Thymus (tissue), 11 donors: ENCODE data around the gene UGT1A6. TPM values are rescaled to one million over a fixed set of nuclear protein-coding genes. Genes with fewer than 3 reads are reported as not detected.

Experiments used
- DNase-seq, 9 donors: peaks; one replicate each; pipeline ENCODE4 v3.0.0-alpha.2; 2013; ENCODE audit warnings: low spot score in 9 of 9, low read depth in 6 of 9, missing footprints in 1 of 9
- H3K27ac ChIP-seq, 2 donors: one replicate each; pipeline ENCODE4 v1.5.1; 2013; ENCODE audit warnings: control low read depth in 1 of 2, low read depth in 1 of 2, low read length in 1 of 2, mild to moderate bottlenecking in 1 of 2, moderate library complexity in 1 of 2
- H3K27me3 ChIP-seq, 2 donors: one replicate each; pipeline ENCODE4 v1.5.1; 2013; ENCODE audit warnings: low read length in 1 of 2; ENCODE audit not compliant: control insufficient read depth in 2 of 2, insufficient read depth in 1 of 2
- H3K36me3 ChIP-seq, 2 donors: one replicate each; pipeline ENCODE4 v1.5.1; 2013; ENCODE audit warnings: low read length in 1 of 2, mild to moderate bottlenecking in 1 of 2, moderate library complexity in 1 of 2; ENCODE audit not compliant: control insufficient read depth in 2 of 2, insufficient read depth in 2 of 2
- H3K4me1 ChIP-seq, 2 donors: one replicate each; pipeline ENCODE4 v1.5.1; 2013; ENCODE audit warnings: low read length in 2 of 2; ENCODE audit not compliant: control insufficient read depth in 2 of 2, insufficient read depth in 2 of 2
- H3K4me3 ChIP-seq, 2 donors: one replicate each; pipeline ENCODE4 v1.5.1; 2013; ENCODE audit warnings: low read length in 2 of 2, control low read depth in 1 of 2, mild to moderate bottlenecking in 1 of 2
- H3K9me3 ChIP-seq, 2 donors: one replicate each; pipeline ENCODE4 v1.5.1; 2013; ENCODE audit warnings: low read length in 1 of 2, mild to moderate bottlenecking in 1 of 2; ENCODE audit not compliant: control insufficient read depth in 2 of 2, insufficient read depth in 1 of 2
- WGBS: extraction: QIAGEN DNeasy Blood & Tissue Kit; methylation state at CpG from one replicate; pipeline ENCODE4 v1.1.7; 2013; 5-methylcytosine and 5-hydroxymethylcytosine counted together
- polyA plus RNA-seq: library from polyadenylated mRNA; stranded (reverse); fragments of 200-250 nt; gene quantifications from one replicate; pipeline ENCODE4 v1.2.3, GENCODE V29; 2013
- total RNA-seq: library from RNA; stranded (reverse); fragments of 120-200 nt; gene quantifications from one replicate; pipeline ENCODE4 v1.2.4, GENCODE V29; 2013
- donor health status: healthy.

The UGT1A6 gene
- total and polyA plus RNA-seq, 2 donors = 1.1 to 4.5 TPM

DNA sequence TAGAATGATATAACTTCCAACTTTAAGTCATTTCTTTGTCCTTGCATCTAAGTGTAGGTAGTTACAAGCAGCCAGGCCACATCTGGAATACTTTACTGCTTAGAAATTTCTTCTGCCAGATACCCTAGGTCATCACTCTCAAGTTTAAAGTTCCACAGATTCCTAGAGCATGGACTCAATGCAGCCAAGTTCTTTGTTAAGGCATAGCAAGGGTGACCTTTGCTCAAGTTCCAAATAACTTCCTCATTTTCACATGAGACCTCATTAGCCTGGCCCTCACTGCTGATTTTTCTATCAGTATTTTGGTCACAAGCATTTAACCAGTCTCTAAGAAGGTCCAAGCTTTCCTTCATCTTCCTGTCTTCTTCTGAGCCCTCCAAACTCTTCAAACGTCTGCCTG, 28.8 kb upstream of the UGT1A6 start:
- Histone ChIP-seq H3K27ac (no peak overlapping the region), H3K4me1 (no peaks in the 10 kb centered on the region), H3K36me3 (no peaks in the 10 kb centered on the region), H3K4me3 (no peak overlapping the region), H3K27me3 (no peaks in the 10 kb centered on the region), H3K9me3 (no peaks in the 10 kb centered on the region)
- DNase-seq = no peak
- WGBS = 85% methylated on average over 1 of the region's 1 CpG

DNA sequence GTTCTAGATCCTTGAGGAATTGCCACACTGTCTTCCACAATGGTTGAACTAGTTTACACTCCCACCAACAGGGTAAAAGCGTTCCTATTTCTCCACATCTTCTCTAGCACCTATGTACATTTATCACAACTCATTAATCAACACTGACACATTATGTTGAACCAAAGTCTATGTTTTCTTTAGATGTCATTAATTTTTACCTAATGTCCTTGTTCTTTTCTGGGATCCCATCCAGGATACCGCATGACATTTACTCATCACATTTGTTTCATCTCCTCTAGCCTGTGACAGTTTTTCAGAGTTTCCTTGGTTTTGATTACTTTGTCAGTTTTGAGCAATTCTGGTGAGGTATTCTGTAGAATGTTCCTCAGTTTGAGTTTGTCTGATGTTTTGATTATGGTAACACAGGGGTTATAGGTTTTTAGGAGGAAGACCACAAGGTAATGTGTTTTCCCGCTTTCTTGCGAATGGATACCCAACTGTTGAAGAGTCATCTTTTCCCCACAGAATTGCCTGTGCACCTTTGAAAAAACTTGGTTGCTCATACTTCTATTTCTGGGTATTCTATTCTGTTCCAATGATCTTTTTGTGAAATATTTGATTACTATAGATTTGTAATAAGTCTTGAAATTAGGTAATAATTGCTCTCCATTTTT, 24.0 kb upstream of the UGT1A6 start:
- WGBS = 97% methylated on average over 4 of the region's 4 CpGs

DNA sequence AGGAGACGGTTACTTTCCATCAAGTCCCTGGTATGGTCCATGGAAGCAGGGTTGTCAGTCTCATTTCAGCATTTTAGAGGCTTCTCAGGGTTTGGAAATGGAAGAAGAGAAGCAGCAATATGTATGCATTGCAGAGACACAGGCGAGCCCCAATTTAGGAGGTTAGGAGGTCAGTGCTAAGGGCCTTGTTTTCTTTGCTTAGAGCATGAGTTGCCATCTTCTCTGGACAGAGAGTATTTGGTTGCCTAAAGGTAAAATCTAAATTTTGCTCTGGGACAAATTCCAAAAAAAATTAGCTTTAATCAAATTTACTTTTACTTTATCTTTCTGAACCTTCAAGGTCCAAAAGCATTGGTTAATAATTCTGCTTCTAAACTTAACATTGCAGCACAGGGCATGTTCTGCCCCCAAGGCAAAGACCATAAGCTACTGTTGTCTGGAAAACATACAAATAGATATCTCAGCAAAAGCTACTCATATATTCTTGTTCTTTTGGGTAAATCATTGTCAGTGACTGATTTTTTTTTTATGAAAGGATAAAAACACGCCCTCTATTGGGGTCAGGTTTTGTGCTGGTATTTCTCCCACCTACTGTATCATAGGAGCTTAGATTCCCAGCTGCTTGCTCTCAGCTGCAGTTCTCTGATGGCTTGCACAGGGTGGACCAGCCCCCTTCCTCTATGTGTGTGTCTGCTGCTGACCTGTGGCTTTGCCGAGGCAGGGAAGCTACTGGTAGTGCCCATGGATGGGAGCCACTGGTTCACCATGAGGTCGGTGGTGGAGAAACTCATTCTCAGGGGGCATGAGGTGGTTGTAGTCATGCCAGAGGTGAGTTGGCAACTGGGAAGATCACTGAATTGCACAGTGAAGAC, 21.2 kb upstream of the UGT1A6 start, which contains the start of gene UGT1A9:
TSS of gene UGT1A9 (plus strand) at position 609 of the 872 bp plus-strand sequence. CDS start at position 646, 37 bp downstream.
- no peaks in the 10 kb centered on the region for H3K4me1 ChIP-seq
- 96% methylated on average over 5 of the region's 5 CpGs for WGBS
- no peaks in the 10 kb centered on the region for H3K9me3 ChIP-seq
- H3K27me3 ChIP-seq = no peaks in the 10 kb centered on the region
- no peaks in the 10 kb centered on the region for H3K36me3 ChIP-seq
- H3K4me3 ChIP-seq = no peak within 1 kb of the TSS
- no peak within 1 kb of the TSS for H3K27ac ChIP-seq
- DNase-seq = no peak

More for the DNA sequence above, 24.0 kb upstream of the UGT1A6 start:
- Histone ChIP-seq H3K27me3 (no peaks in the 10 kb centered on the region), H3K27ac (peak overlapping the region in 1 of 2 donors; percentile 4), H3K4me3 (no peak overlapping the region), H3K4me1 (no peaks in the 10 kb centered on the region), H3K9me3 (no peaks in the 10 kb centered on the region), H3K36me3 (no peaks in the 10 kb centered on the region)
- DNase-seq = no peak

DNA sequence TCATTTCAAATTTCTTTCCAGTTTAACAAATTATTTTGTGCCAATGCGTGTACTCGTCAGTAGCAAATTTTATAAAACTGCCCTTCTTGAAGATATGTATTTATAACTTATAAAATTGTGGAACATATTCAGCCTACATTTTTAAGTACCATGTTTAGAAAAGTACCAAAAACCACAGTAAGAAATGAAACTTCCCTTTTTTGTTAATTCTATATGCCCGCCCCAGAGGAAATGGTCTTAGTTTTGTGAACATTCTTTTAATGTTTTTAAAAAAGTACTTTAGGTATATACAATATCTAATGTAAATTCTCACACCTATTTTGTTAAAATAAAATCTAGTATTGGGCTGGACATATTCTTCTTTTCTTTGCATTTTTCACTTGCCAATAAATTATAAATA, 19.8 kb upstream of the UGT1A6 start:
- Histone ChIP-seq H3K9me3 (no peaks in the 10 kb centered on the region), H3K27ac (no peak overlapping the region), H3K27me3 (no peaks in the 10 kb centered on the region), H3K4me1 (no peaks in the 10 kb centered on the region), H3K36me3 (no peaks in the 10 kb centered on the region), H3K4me3 (no peak overlapping the region)
- DNase-seq = no peak
- WGBS = 60% methylated on average over 3 of the region's 3 CpGs

DNA sequence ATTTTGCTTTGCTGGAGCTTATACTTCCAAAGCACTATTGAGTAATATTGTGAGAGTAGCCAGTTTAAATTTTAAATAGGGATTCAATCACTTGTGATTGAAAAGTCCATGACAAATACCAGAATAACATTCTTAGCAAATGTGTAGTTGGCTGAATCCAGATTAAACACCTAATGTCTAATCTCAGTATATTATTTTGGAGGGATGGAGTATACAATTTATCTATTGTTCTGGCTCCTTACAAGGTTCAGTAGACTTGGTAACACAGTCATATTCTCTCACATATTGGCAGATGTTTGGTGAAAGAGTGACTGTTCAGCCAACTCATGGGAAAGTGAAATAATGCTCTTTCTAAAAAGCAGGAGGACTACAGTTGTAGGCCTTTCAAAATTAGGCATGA, 18.8 kb upstream of the UGT1A6 start:
- no peaks in the 10 kb centered on the region for H3K36me3 ChIP-seq
- DNase-seq = no peak
- no peaks in the 10 kb centered on the region for H3K27me3 ChIP-seq
- no peaks in the 10 kb centered on the region for H3K4me1 ChIP-seq
- no peak overlapping the region for H3K4me3 ChIP-seq
- peak overlapping the region in 1 of 2 donors; percentile 37 for H3K27ac ChIP-seq
- no peaks in the 10 kb centered on the region for H3K9me3 ChIP-seq

DNA sequence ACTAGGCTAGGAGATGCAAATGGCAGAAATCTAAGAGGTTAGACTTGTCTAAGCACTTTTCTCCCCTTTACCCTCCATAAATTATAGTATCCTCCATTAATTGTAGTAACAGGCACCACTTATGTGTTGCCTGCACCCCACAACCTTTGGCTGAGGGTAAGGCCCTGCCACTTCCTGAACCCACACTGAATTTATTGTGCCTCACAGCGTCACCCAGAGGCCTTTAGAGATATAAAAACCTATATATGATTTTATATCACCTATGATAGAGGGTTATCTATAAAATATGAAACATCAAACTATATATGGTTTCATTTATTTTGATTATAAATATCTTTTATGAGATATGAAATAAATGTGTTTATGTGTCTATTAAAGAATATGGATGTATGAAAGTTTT, 18.4 kb upstream of the UGT1A6 start:
- Histone ChIP-seq H3K9me3 (no peaks in the 10 kb centered on the region), H3K27me3 (no peaks in the 10 kb centered on the region), H3K4me1 (no peaks in the 10 kb centered on the region), H3K4me3 (no peak overlapping the region), H3K27ac (peak overlapping the region in 1 of 2 donors; percentile 37), H3K36me3 (no peaks in the 10 kb centered on the region)
- no peak for DNase-seq
- 86% methylated on average over 1 of the region's 1 CpG for WGBS

DNA sequence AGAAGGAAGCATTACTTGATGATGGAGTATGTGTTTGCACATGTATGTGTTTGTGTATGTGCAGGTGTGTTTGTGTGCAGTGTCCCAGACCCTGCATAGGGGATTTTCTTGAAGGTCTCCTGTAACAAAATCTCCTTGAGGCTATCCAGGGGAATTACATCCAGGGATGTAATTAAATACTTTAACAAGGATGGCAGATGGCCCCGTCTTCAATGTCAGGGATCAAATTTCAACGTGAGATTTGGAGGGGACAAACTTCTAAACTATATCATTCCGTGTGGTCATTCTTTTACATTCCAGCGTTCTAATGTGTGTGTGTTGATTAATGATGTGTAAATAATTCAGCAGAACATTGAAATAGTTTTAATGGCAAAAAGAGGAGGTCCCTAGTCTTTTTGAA, 17.7 kb upstream of the UGT1A6 start:
- Histone ChIP-seq H3K27ac (no peak overlapping the region), H3K9me3 (no peaks in the 10 kb centered on the region), H3K4me1 (no peaks in the 10 kb centered on the region), H3K36me3 (no peaks in the 10 kb centered on the region), H3K27me3 (no peaks in the 10 kb centered on the region), H3K4me3 (no peak overlapping the region)
- 91% methylated on average over 4 of the region's 4 CpGs for WGBS
- peak in 1 of 9 donors; percentile 19 for DNase-seq

DNA sequence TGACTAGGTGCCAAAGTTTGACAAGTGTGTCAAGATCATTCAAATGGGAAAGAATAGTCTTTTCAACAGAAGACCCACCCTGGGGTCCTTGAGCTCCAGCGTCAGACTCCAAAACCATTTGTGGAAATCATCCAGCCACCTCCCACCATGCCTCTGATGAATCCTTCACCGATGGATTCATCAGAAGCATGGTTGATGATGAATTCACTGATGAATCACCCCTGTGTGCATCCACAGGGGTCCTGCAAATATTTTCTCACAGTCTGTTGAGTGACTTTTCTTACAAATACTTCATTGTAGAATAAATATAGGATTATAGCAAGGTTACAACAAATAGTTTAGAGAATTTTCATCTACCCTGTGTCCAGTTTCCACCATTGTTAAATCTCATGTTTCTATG, 16.6 kb upstream of the UGT1A6 start:
- H3K4me1 ChIP-seq = no peaks in the 10 kb centered on the region
- DNase-seq = no peak
- H3K9me3 ChIP-seq = no peaks in the 10 kb centered on the region
- no peak overlapping the region for H3K27ac ChIP-seq
- WGBS = 95% methylated on average over 2 of the region's 2 CpGs
- no peaks in the 10 kb centered on the region for H3K27me3 ChIP-seq
- no peak overlapping the region for H3K4me3 ChIP-seq
- no peaks in the 10 kb centered on the region for H3K36me3 ChIP-seq

DNA sequence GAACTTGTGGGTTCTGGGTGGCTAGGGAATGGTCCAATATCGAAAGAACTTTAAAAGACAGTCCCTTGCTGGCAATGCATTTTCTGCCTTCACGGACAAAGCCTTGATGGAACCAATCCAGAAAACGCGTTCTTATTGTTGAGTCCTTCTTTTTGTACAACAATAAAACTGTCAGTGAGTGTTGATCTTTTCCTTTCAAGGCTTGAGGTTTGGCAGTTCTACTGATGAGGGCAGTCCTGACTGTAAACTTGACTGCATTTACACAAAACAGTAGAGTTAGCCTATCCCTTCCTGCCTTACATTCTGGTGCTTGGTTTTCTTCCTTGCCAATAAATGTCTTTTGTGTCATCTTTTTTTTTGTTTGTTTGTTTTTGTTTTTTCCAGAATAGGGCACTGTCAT, 13.5 kb upstream of the UGT1A6 start:
- no peak overlapping the region for H3K27ac ChIP-seq
- no peaks in the 10 kb centered on the region for H3K9me3 ChIP-seq
- no peaks in the 10 kb centered on the region for H3K36me3 ChIP-seq
- WGBS = 93% methylated on average over 4 of the region's 4 CpGs
- H3K27me3 ChIP-seq = no peaks in the 10 kb centered on the region
- no peak for DNase-seq
- H3K4me3 ChIP-seq = no peak overlapping the region
- H3K4me1 ChIP-seq = no peaks in the 10 kb centered on the region
